CD4-positive, alpha-beta T cell (primary cell): ENCODE results near the gene BICD1. TPM values are rescaled to one million over a fixed set of nuclear protein-coding genes. Genes with fewer than 3 reads are reported as not detected.
A peak's percentile ranks its signal among the peaks of the same experiment; 100 is the strongest.

Experiments
- ATAC-seq: fragments of 200-7000 bp; cut with Tn5 transposase; one replicate; pipeline ENCODE4 v1.10.0; 2022; ENCODE audit warnings: mild to moderate bottlenecking; ENCODE audit not compliant: poor library complexity
- CTCF ChIA-PET: fragments of 350-600 bp; sonication (Branson Sonifier 250); formaldehyde crosslinking; loops from one replicate; lab custom pipeline; 2021; ENCODE audit warnings: antibody characterized with exemption, inconsistent platforms; lab: Charles Lee
- POLR2A ChIA-PET: fragments of 350-600 bp; sonication (Branson Sonifier 250); formaldehyde crosslinking; loops from one replicate; lab custom pipeline; 2021; ENCODE audit warnings: antibody characterized with exemption, inconsistent platforms; lab: Charles Lee
- DNase-seq, 14 experiments: peaks; one replicate each; pipeline ENCODE4 v3.0.0-alpha.2; 2013 to 2020; ENCODE audit warnings: mixed read lengths in 2 of 14
- H3K27ac ChIP-seq, 2 donors: one replicate each; pipeline versions ENCODE4 v1.5.1 to v1.7.0; 2013; ENCODE audit warnings: low read length in 2 of 2, low read depth in 1 of 2, mild to moderate bottlenecking in 1 of 2
- H3K27me3 ChIP-seq, 2 experiments: 1 replicate in 1 of 2; 2 replicates in 1 of 2; pipeline versions ENCODE4 v1.6.1 to v1.7.0; 2013; ENCODE audit warnings: low read length in 2 of 2, control low read depth in 1 of 2, mild to moderate bottlenecking in 1 of 2, moderate library complexity in 1 of 2; ENCODE audit not compliant: insufficient read depth in 2 of 2, control insufficient read depth in 1 of 2
- H3K36me3 ChIP-seq: one replicate; pipeline ENCODE4 v1.6.1; 2013; ENCODE audit warnings: low read length, control low read depth; ENCODE audit not compliant: insufficient read depth
- H3K4me1 ChIP-seq: one replicate; pipeline ENCODE4 v1.6.1; 2013; ENCODE audit warnings: low read length, control low read depth; ENCODE audit not compliant: insufficient read depth
- H3K4me3 ChIP-seq: one replicate; pipeline ENCODE4 v1.5.1; 2013; ENCODE audit warnings: mild to moderate bottlenecking, low read length, moderate library complexity
- H3K9me3 ChIP-seq, 2 experiments: 1 replicate in 1 of 2; 2 replicates in 1 of 2; pipeline versions ENCODE4 v1.6.1 to v1.7.0; 2013; ENCODE audit warnings: low read length in 2 of 2, mild to moderate bottlenecking in 2 of 2, control low read depth in 1 of 2, moderate library complexity in 1 of 2; ENCODE audit not compliant: control insufficient read depth in 1 of 2, insufficient read depth in 1 of 2
- H3K27ac Mint-ChIP-seq: one replicate; pipeline ENCODE4 v1.8.0; 2020; ENCODE audit warnings: mixed read lengths
- H3K27me3 Mint-ChIP-seq: one replicate; pipeline ENCODE4 v1.8.0; 2021; ENCODE audit warnings: mixed read lengths
- H3K36me3 Mint-ChIP-seq: one replicate; pipeline ENCODE4 v1.8.0; 2021; ENCODE audit warnings: low read depth, mixed read lengths
- H3K4me1 Mint-ChIP-seq: one replicate; pipeline ENCODE4 v1.8.0; 2021; ENCODE audit warnings: low read depth, mixed read lengths
- H3K4me3 Mint-ChIP-seq: one replicate; pipeline ENCODE4 v1.8.0; 2020; ENCODE audit warnings: mild to moderate bottlenecking, mixed read lengths
- H3K9me3 Mint-ChIP-seq: one replicate; pipeline ENCODE4 v1.8.0; 2020; ENCODE audit warnings: mixed read lengths
- CTCF ChIP-seq: fragments of 200-600 bp; IDR thresholded peaks from one replicate; pipeline ENCODE4 v1.8.0; 2022; ENCODE audit warnings: antibody characterized with exemption, mild to moderate bottlenecking
- intact Hi-C, 2 experiments: fragments of 100-400 bp; cut with DNase I in 1 of 2; cut with micrococcal nuclease in 1 of 2; formaldehyde crosslinking; loops; one replicate each; pipeline versions ENCODE4 v1.15.1 to v1.9.0; 2023 to 2025; cut with DNase I, micrococcal nuclease
- polyA plus RNA-seq, 2 donors: library from polyadenylated mRNA; unstranded; fragments of 120-200 nt; gene quantifications; one replicate each; pipeline ENCODE4 v1.2.1, GENCODE V29; 2013
- total RNA-seq, 174 experiments: library from RNA in 2 of 174; stranded (reverse) in 2 of 174; gene quantifications; one replicate each; pipeline ENCODE4 v1.2.3 and lab custom pipeline; 2021 to 2026

Gene BICD1
- total RNA-seq (10 to 100 TPM; 13.5 to 14.3 TPM), total RNA-seq (lab: John Stamatoyannopoulos, UW) (5.2 to 28.8 (median 9.5) reads per million in 172 experiments)
- polyA plus RNA-seq (2013, experiment 1 of 2), result 12.6 TPM
- polyA plus RNA-seq (2013, experiment 2 of 2), result 17.4 TPM

- Mint-ChIP-seq H3K4me3 (peak within 1 kb of the TSS; percentile 97), H3K27ac (peak within 1 kb of the TSS; percentile 73), H3K36me3 (peaks cover 12% of the 10 kb centered on the region), H3K4me1 (peaks cover 35% of the 10 kb centered on the region), H3K27me3 (no peaks in the 10 kb centered on the region), H3K9me3 (no peaks in the 10 kb centered on the region)
- intact Hi-C loops, result loop anchor here (5.0 kb wide), 2 partner anchors 379 to 449 kb away; partner anchors contain the start of genes AMN1 (in 1 of the 2) and ETFBKMT (in 1 of the 2)
- POLR2A ChIA-PET, result interaction anchor here (0.9 to 1.3 kb wide), 7 partner anchors 46 to 780 kb away, joined by 3 to 5 read pairs (median 3); partner anchors contain the start of genes RESF1 and YARS2
- CTCF ChIA-PET, result interaction anchor here (0.8 to 1.2 kb wide), 3 partner anchors 206 to 453 kb away, joined by 3 to 4 read pairs (median 3); no protein-coding TSS in a partner anchor
- Histone ChIP-seq H3K4me1 (peaks cover 15% of the 10 kb centered on the region), H3K27ac (peak within 1 kb of the TSS in 1 of 2 donors; percentile 9), H3K9me3 (no peaks in the 10 kb centered on the region), H3K27me3 (no peaks in the 10 kb centered on the region), H3K36me3 (no peaks in the 10 kb centered on the region), H3K4me3 (peak within 1 kb of the TSS; percentile 86)
- DNase-seq (peak; percentile 39 to 89 (median 66)), ATAC-seq (peak; percentile 82)
- peak; percentile 24 for TF ChIP-seq CTCF
These were observed at the start of gene BICD1 for GRCh38 chr12:32106517-32107358. BICD1 (plus strand) TSS chr12:32106847; CDS start chr12:32107332, 485 bp downstream.

DNA sequence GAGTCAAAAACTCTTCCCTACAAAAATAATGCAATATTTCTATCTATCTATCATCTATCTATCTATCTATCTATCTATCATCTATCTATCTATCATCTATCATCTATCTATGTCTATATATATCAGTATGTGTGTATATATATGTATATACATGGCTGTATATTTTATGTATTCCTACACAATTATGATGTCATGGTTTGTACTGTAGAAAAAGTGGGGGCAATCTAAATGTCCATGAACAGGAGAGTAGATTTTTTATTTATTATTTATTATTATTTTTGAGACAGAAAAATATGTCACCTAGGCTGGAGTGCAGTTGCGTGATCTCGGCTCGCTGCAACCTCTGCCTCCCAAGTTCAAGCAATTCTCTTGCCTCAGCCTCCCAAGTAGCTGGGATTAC, 45.6 kb upstream of the BICD1 start:
- ChIA-PET CTCF (interaction anchor here (0.6 to 1.3 kb wide), 28 partner anchors 7 to 800 kb away, joined by 3 to 11 read pairs (median 4); no protein-coding TSS in a partner anchor), POLR2A (interaction anchor here (0.6 to 0.8 kb wide), 2 partner anchors 46 to 102 kb away, joined by 3 to 5 read pairs; partner anchors contain the start of gene RESF1)
- intact Hi-C loops, result loop anchor here (2.0 to 5.0 kb wide), 4 partner anchors 94 to 409 kb away; no protein-coding TSS in a partner anchor
- Histone ChIP-seq H3K4me3 (no peak overlapping the region), H3K27ac (no peak overlapping the region), H3K27me3 (no peaks in the 10 kb centered on the region), H3K9me3 (no peaks in the 10 kb centered on the region), H3K36me3 (no peaks in the 10 kb centered on the region), H3K4me1 (peaks cover 8% of the 10 kb centered on the region)
- H3K27ac Mint-ChIP-seq, result no peak overlapping the region
- H3K27me3 Mint-ChIP-seq, result no peaks in the 10 kb centered on the region
- ATAC-seq, result no peak
- TF ChIP-seq CTCF, result no peak
- H3K4me1 Mint-ChIP-seq, result peaks cover 17% of the 10 kb centered on the region
- DNase-seq, result no peak
- no peaks in the 10 kb centered on the region for H3K9me3 Mint-ChIP-seq
- H3K4me3 Mint-ChIP-seq, result no peak overlapping the region
- no peaks in the 10 kb centered on the region for H3K36me3 Mint-ChIP-seq

- Mint-ChIP-seq H3K4me3 (no peak overlapping the region), H3K4me1 (peaks cover 17% of the 10 kb centered on the region), H3K27me3 (no peaks in the 10 kb centered on the region), H3K9me3 (no peaks in the 10 kb centered on the region), H3K27ac (no peak overlapping the region), H3K36me3 (no peaks in the 10 kb centered on the region)
- H3K27me3 ChIP-seq, result no peaks in the 10 kb centered on the region
- no peaks in the 10 kb centered on the region for H3K9me3 ChIP-seq
- no peaks in the 10 kb centered on the region for H3K36me3 ChIP-seq
- ChIA-PET CTCF (interaction anchor here (0.6 kb wide), 1 partner anchor 58 kb away, joined by 3 read pairs; no protein-coding TSS in a partner anchor), POLR2A (no interaction called here)
- TF ChIP-seq CTCF, result no peak
- H3K4me3 ChIP-seq, result no peak overlapping the region
- intact Hi-C loops, result loop anchor here (5.0 kb wide), 2 partner anchors 96 to 411 kb away; no protein-coding TSS in a partner anchor
- no peak overlapping the region for H3K27ac ChIP-seq
- peaks cover 8% of the 10 kb centered on the region for H3K4me1 ChIP-seq
- ATAC-seq (no peak), DNase-seq (no peak)
These were observed 43.8 kb upstream of the BICD1 start for GRCh38 chr12:32062881-32063280.
